ENCODE data around the gene RNF208. TPM values are rescaled to one million over a fixed set of nuclear protein-coding genes. Genes with fewer than 3 reads are reported as not detected.

Gene RNF208
- total and polyA plus RNA-seq, 2 donors (not counting 3 experiments of a cell fraction or from before 2014, with no cell fraction given), result 1.3 to 4.8 TPM

DNA sequence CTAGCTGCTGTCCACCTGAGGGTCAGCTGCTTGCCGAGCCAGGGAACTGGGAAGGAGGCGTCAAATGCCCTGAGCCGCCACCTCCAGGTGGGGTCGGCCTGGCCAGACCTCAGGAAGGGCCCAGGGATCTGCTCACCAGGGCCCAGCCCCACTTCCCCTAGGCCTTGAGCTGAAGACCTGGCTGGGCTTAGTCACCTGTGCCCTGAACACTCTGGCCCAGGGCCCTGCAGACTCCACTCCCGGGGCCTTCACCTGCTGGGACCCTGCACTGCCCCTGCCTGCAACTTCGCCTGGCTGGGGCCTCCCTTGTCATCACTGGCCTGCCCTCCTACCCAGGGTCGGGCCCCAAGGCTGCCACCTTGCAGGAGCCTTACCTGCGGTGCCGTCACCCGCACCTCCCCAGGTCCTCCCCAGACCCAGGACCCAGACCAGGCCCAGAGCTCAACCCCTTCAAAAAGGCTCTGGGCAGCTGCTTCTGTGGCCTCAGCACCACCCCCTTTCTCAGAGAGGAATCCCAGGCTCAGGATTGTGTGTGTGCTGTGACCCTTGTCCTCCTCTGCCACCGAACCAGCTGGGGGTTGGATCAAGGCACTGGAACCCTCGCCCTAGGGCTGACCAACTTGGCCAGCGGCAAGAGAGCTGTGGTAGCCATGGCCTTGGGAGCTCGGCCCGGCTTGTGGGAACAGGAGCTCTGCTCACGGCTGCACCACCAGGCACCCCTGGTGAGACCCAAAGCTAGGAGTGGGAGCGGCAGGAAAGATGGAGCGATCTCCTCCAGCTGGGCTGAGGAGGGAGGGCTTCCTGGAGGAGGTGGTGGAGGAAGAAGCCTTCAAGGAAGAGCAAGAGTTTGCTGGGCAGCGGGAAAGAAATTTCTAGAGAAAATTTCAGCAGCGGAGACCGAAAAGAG, 31.9 kb upstream of the RNF208 start:
- peak overlapping the region; percentile 83 for H3K4me2 ChIP-seq (ENCODE audit: insufficient read depth, low read length)
- H3K9me1 ChIP-seq (replicated peaks; ENCODE audit: control insufficient read depth, extremely low read depth, insufficient read depth, low read length), result no peaks in the 10 kb centered on the region
- dilution Hi-C loops (cut with MboI; ENCODE audit: extremely low pct_ligation_motif_present, low sequenced_read_pairs) (no loop called here), intact Hi-C loops (cut with micrococcal nuclease) (loop anchor here (2.0 kb wide), 1 partner anchor 15 kb away; no protein-coding TSS in a partner anchor)
- ChIA-PET POLR2A (interaction anchor here (1.1 to 4.9 kb wide), 2 partner anchors 12 to 23 kb away, joined by 3 to 66 read pairs; partner anchors contain the start of gene TUBB4B), CTCF (interaction anchor here (0.8 to 4.4 kb wide), 10 partner anchors 9 to 225 kb away, joined by 3 to 31 read pairs (median 6); partner anchors contain the start of genes EXD3, NOXA1, RNF224 and TOR4A)
- H2AFZ ChIP-seq (ENCODE audit: low read depth, low read length), result no peak overlapping the region
- H3K27me3 ChIP-seq (ENCODE audit: control insufficient read depth in 2 of 2, insufficient read depth in 2 of 2, low read length in 2 of 2), result no peaks in the 10 kb centered on the region
- TF ChIP-seq, protein P1, sequence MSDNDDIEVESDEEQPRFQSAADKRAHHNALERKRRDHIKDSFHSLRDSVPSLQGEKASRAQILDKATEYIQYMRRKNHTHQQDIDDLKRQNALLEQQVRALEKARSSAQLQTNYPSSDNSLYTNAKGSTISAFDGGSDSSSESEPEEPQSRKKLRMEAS (IDR thresholded peaks at IDR 0.05; ENCODE audit: insufficient read depth, insufficient read length), result no peak
- no peak for TF ChIP-seq FOS (IDR thresholded peaks at IDR 0.05; ENCODE audit: borderline replicate concordance, insufficient read depth, low read length)
- TF ChIP-seq MYC (IDR thresholded peaks at IDR 0.05; ENCODE audit: low read depth, low read length), result no peak
- TF ChIP-seq, protein P2, sequence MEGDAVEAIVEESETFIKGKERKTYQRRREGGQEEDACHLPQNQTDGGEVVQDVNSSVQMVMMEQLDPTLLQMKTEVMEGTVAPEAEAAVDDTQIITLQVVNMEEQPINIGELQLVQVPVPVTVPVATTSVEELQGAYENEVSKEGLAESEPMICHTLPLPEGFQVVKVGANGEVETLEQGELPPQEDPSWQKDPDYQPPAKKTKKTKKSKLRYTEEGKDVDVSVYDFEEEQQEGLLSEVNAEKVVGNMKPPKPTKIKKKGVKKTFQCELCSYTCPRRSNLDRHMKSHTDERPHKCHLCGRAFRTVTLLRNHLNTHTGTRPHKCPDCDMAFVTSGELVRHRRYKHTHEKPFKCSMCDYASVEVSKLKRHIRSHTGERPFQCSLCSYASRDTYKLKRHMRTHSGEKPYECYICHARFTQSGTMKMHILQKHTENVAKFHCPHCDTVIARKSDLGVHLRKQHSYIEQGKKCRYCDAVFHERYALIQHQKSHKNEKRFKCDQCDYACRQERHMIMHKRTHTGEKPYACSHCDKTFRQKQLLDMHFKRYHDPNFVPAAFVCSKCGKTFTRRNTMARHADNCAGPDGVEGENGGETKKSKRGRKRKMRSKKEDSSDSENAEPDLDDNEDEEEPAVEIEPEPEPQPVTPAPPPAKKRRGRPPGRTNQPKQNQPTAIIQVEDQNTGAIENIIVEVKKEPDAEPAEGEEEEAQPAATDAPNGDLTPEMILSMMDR (IDR thresholded peaks at IDR 0.05; ENCODE audit: extremely low read depth in 1 of 2, insufficient read depth in 1 of 2, low read depth in 1 of 2, low read length in 2 of 2), result no peak
- TF ChIP-seq EZH2 (IDR thresholded peaks at IDR 0.05; ENCODE audit: borderline replicate concordance, low read depth, low read length, severe bottlenecking), result no peak
- TF ChIP-seq GATA2 (IDR thresholded peaks at IDR 0.05; ENCODE audit: insufficient read depth, insufficient read length, low read depth, low read length), result no peak
- no peak for TF ChIP-seq POLR2AphosphoS5 (IDR thresholded peaks at IDR 0.05; ENCODE audit: insufficient read depth, low read depth, low read length)
- no peak for TF ChIP-seq POLR2A (IDR thresholded peaks at IDR 0.05; ENCODE audit: low read depth, low read length)
- no peak for TF ChIP-seq JUN (IDR thresholded peaks at IDR 0.05; ENCODE audit: borderline replicate concordance, insufficient read depth, insufficient read length, low read depth)
- H3K36me3 ChIP-seq (ENCODE audit: control insufficient read depth in 2 of 2, extremely low read depth in 1 of 2, insufficient read depth in 2 of 2, low read length in 2 of 2), result peaks cover 2% of the 10 kb centered on the region in 2 experiments
- peaks cover 18% of the 10 kb centered on the region for H3K79me2 ChIP-seq (ENCODE audit: control insufficient read depth, insufficient read depth, low read length)
- no TSS peak for BruUV-seq (replicated peaks)
- peak overlapping the region; percentile 65 for H3K9ac ChIP-seq (replicated peaks; ENCODE audit: extremely low read depth, insufficient read depth, low read length)
- peak overlapping the region in 2 of 3 experiments; percentile 41 to 94 for H3K4me3 ChIP-seq (replicated peaks in 1 of 3; ENCODE audit: insufficient read depth in 1 of 3, low read depth in 1 of 3, low read length in 3 of 3)
- FAIRE-seq (no peak), DNase-seq (ENCODE audit: low read depth, low spot score) (no peak)
- H3K4me1 ChIP-seq (ENCODE audit: control insufficient read depth, extremely low read depth, insufficient read depth, low read length), result peaks cover 14% of the 10 kb centered on the region
- H3K9me3 ChIP-seq (replicated peaks; ENCODE audit: control insufficient read depth, insufficient read depth, low read length), result no peaks in the 10 kb centered on the region
- H3K27ac ChIP-seq (ENCODE audit: insufficient read depth, low read depth, low read length), result no peak overlapping the region
- no peaks in the 10 kb centered on the region for H4K20me1 ChIP-seq (replicated peaks; ENCODE audit: control insufficient read depth, extremely low read depth, insufficient read depth, low read length)

Measured in endothelial cell of umbilical vein (primary cell).